Nephron progenitor cell (in vitro differentiated cells): ENCODE results near the gene FYN.

Experiments used
- DNase-seq: peaks from one replicate; pipeline ENCODE4 v3.0.0; 2021
- H3K27ac Mint-ChIP-seq: 2 replicates; pipeline ENCODE4 v1.8.0; 2021; ENCODE audit warnings: mild to moderate bottlenecking, moderate library complexity, mixed read lengths
- H3K27me3 Mint-ChIP-seq: 2 replicates; pipeline ENCODE4 v1.8.0; 2021; ENCODE audit warnings: mild to moderate bottlenecking, low read depth, mixed read lengths; ENCODE audit not compliant: poor library complexity
- H3K36me3 Mint-ChIP-seq: 2 replicates; pipeline ENCODE4 v1.8.0; 2021; ENCODE audit warnings: low read depth, mixed read lengths
- H3K4me1 Mint-ChIP-seq: 2 replicates; pipeline ENCODE4 v1.8.0; 2021; ENCODE audit warnings: mixed read lengths
- H3K4me3 Mint-ChIP-seq: 2 replicates; pipeline ENCODE4 v1.8.0; 2021; ENCODE audit warnings: mild to moderate bottlenecking, moderate library complexity, mixed read lengths
- H3K9me3 Mint-ChIP-seq: 2 replicates; pipeline ENCODE4 v1.8.0; 2021; ENCODE audit warnings: mild to moderate bottlenecking, moderate library complexity, mixed read lengths
- CTCF ChIP-seq: fragments of 200-600 bp; sonication (generic); IDR thresholded peaks from 2 replicates; pipeline ENCODE4 v1.5.0; 2021; ENCODE audit warnings: antibody characterized with exemption

The FYN gene

GRCh38 chr6:111824608-111825337 is 48.5 kb downstream of the FYN start:
- DNase-seq, result no peak
- TF ChIP-seq CTCF, result no peak
- Mint-ChIP-seq H3K27me3 (no peaks in the 10 kb centered on the region), H3K36me3 (peaks cover 34% of the 10 kb centered on the region), H3K4me1 (peaks cover 45% of the 10 kb centered on the region), H3K9me3 (peaks cover 15% of the 10 kb centered on the region), H3K4me3 (no peak overlapping the region), H3K27ac (peak overlapping the region; percentile 15)

- Mint-ChIP-seq H3K9me3 (peaks cover 21% of the 10 kb centered on the region), H3K36me3 (peaks cover 37% of the 10 kb centered on the region), H3K27me3 (no peaks in the 10 kb centered on the region), H3K27ac (no peak overlapping the region), H3K4me3 (no peak overlapping the region), H3K4me1 (peaks cover 45% of the 10 kb centered on the region)
- DNase-seq, result no peak
- no peak for TF ChIP-seq CTCF
Observed at GRCh38 chr6:111823831-111824607, 49.2 kb downstream of the FYN start.

- peaks cover 54% of the 10 kb centered on the region for H3K4me1 Mint-ChIP-seq
- H3K9me3 Mint-ChIP-seq, result peaks cover 21% of the 10 kb centered on the region
- peak overlapping the region; percentile 18 for H3K27ac Mint-ChIP-seq
- peaks cover 35% of the 10 kb centered on the region for H3K36me3 Mint-ChIP-seq
- H3K27me3 Mint-ChIP-seq, result no peaks in the 10 kb centered on the region
- H3K4me3 Mint-ChIP-seq, result no peak overlapping the region
- DNase-seq, result no peak
- TF ChIP-seq CTCF, result no peak
Observed at GRCh38 chr6:111823012-111823411, 50.2 kb downstream of the FYN start.

GRCh38 chr6:111819458-111819857 is 53.8 kb downstream of the FYN start:
- Mint-ChIP-seq H3K36me3 (peaks cover 38% of the 10 kb centered on the region), H3K4me3 (no peak overlapping the region), H3K27ac (no peak overlapping the region), H3K4me1 (peaks cover 38% of the 10 kb centered on the region), H3K9me3 (peaks cover 21% of the 10 kb centered on the region), H3K27me3 (no peaks in the 10 kb centered on the region)
- DNase-seq, result no peak
- TF ChIP-seq CTCF, result no peak

- H3K9me3 Mint-ChIP-seq, result peaks cover 21% of the 10 kb centered on the region
- H3K36me3 Mint-ChIP-seq, result peaks cover 43% of the 10 kb centered on the region
- no peak for DNase-seq
- H3K4me3 Mint-ChIP-seq, result no peak overlapping the region
- TF ChIP-seq CTCF, result no peak
- H3K4me1 Mint-ChIP-seq, result peaks cover 40% of the 10 kb centered on the region
- H3K27me3 Mint-ChIP-seq, result no peaks in the 10 kb centered on the region
- H3K27ac Mint-ChIP-seq, result peak overlapping the region; percentile 49
Observed at GRCh38 chr6:111818539-111819226, 54.6 kb downstream of the FYN start.
